Measurements from ENCODE around the gene ENTPD3. TPM values are rescaled to one million over a fixed set of nuclear protein-coding genes. Genes with fewer than 3 reads are reported as not detected.
"Not testable (repeated sequence)": the region's sequence is repeated elsewhere in the genome, so short reads cannot be mapped to it uniquely, and the experiment has no call there.

ENTPD3 gene
- total RNA-seq, 1 experiment from 2014 or later: not detected

- intact Hi-C loops (cut with micrococcal nuclease; ENCODE audit: unreplicated experiment): no loop called here
- Histone ChIP-seq H3K36me3 (ENCODE audit: control insufficient read depth, insufficient read depth, low read length) (no peaks in the 10 kb centered on the region; the same call in 1 of the 2 replicates), H3K27me3 (replicated peaks; ENCODE audit: control insufficient read depth, insufficient read depth, low read length) (no peaks in the 10 kb centered on the region), H3K4me1 (peaks cover 8% of the 10 kb centered on the region), H3K9me3 (no peaks in the 10 kb centered on the region), H3K4me3 (ENCODE audit: low read depth, low read length) (peak overlapping the region; percentile 70)
- ChIA-PET POLR2A (interaction anchor here (0.6 to 1.4 kb wide), 7 partner anchors 9 to 1674 kb away, joined by 3 to 17 read pairs (median 5); partner anchors contain the start of genes ZNF619, ZNF620 and ZNF621), CTCF (no interaction called here)
- no peak for TF ChIP-seq CTCF (IDR thresholded peaks at IDR 0.05; ENCODE audit: insufficient read depth in 1 of 2, low read depth in 1 of 2, low read length in 1 of 2, severe bottlenecking in 1 of 2, unreplicated experiment in 1 of 2)
- DNase-seq: no peak
- H3K36me3 Mint-ChIP-seq (ENCODE audit: insufficient read depth, unreplicated experiment): peaks cover 48% of the 10 kb centered on the region
- H3K9me3 Mint-ChIP-seq (ENCODE audit: unreplicated experiment): no peaks in the 10 kb centered on the region
- BruUV-seq (replicated peaks): TSS peak; percentile 91
- no peaks in the 10 kb centered on the region for H3K27me3 Mint-ChIP-seq (ENCODE audit: insufficient read depth, unreplicated experiment)
- H3K4me3 Mint-ChIP-seq (ENCODE audit: unreplicated experiment): peak overlapping the region; percentile 81
- peak overlapping the region; percentile 89 for H3K27ac Mint-ChIP-seq (ENCODE audit: unreplicated experiment)
- H3K4me1 Mint-ChIP-seq (ENCODE audit: low read depth, unreplicated experiment): peaks cover 13% of the 10 kb centered on the region
Observed at GRCh38 chr3:40456279-40456939, 69.4 kb downstream of the ENTPD3 start.

GRCh38 chr3:40456940-40457823, 70.2 kb downstream of the ENTPD3 start, which contains the start of gene RPL14:
Gene RPL14 (plus strand): TSS chr3:40457339. CDS start chr3:40457472, 133 bp downstream.
- Histone ChIP-seq H3K9me3 (no peaks in the 10 kb centered on the region), H3K36me3 (ENCODE audit: control insufficient read depth, insufficient read depth, low read length) (no peaks in the 10 kb centered on the region), H3K27me3 (replicated peaks; ENCODE audit: control insufficient read depth, insufficient read depth, low read length) (no peaks in the 10 kb centered on the region), H3K4me1 (peaks cover 8% of the 10 kb centered on the region), H3K4me3 (ENCODE audit: low read depth, low read length) (peak within 1 kb of the TSS; percentile 70)
- peak within 1 kb of the TSS; percentile 89 for H3K27ac Mint-ChIP-seq (ENCODE audit: unreplicated experiment)
- CTCF ChIA-PET: interaction anchor here (0.5 to 0.6 kb wide), 2 partner anchors 148 to 742 kb away, joined by 4 to 5 read pairs; partner anchors contain the start of genes CTNNB1 and EIF1B
- no peaks in the 10 kb centered on the region for H3K9me3 Mint-ChIP-seq (ENCODE audit: unreplicated experiment)
- peaks cover 10% of the 10 kb centered on the region for H3K4me1 Mint-ChIP-seq (ENCODE audit: low read depth, unreplicated experiment)
- H3K27me3 Mint-ChIP-seq (ENCODE audit: insufficient read depth, unreplicated experiment): no peaks in the 10 kb centered on the region
- H3K4me3 Mint-ChIP-seq (ENCODE audit: unreplicated experiment): peak within 1 kb of the TSS; percentile 81
- TF ChIP-seq CTCF (IDR thresholded peaks at IDR 0.05; ENCODE audit: insufficient read depth in 1 of 2, low read depth in 1 of 2, low read length in 1 of 2, severe bottlenecking in 1 of 2, unreplicated experiment in 1 of 2): no peak
- POLR2A ChIA-PET: interaction anchor here (0.6 to 1.4 kb wide), 7 partner anchors 8 to 1673 kb away, joined by 3 to 17 read pairs (median 5); partner anchors contain the start of genes ZNF619, ZNF620 and ZNF621
- DNase-seq: peak; percentile 93 to 94
- intact Hi-C loops (cut with micrococcal nuclease; ENCODE audit: unreplicated experiment): loop anchor here (1.0 kb wide), 1 partner anchor 130 kb away; no protein-coding TSS in a partner anchor
- H3K36me3 Mint-ChIP-seq (ENCODE audit: insufficient read depth, unreplicated experiment): peaks cover 56% of the 10 kb centered on the region
- no TSS peak for BruUV-seq (replicated peaks)

GRCh38 chr3:40458473-40458872, 71.5 kb downstream of the ENTPD3 start:
- intact Hi-C loops (cut with micrococcal nuclease; ENCODE audit: unreplicated experiment): no loop called here
- no peak for DNase-seq
- H3K36me3 ChIP-seq (ENCODE audit: control insufficient read depth, insufficient read depth, low read length): no peaks in the 10 kb centered on the region
- H3K27me3 Mint-ChIP-seq (ENCODE audit: insufficient read depth, unreplicated experiment): no peaks in the 10 kb centered on the region
- peaks cover 69% of the 10 kb centered on the region for H3K36me3 Mint-ChIP-seq (ENCODE audit: insufficient read depth, unreplicated experiment)
- POLR2A ChIA-PET: no interaction called here
- no peaks in the 10 kb centered on the region for H3K9me3 ChIP-seq
- H3K4me3 ChIP-seq (ENCODE audit: low read depth, low read length): peak overlapping the region; percentile 70
- H3K9me3 Mint-ChIP-seq (ENCODE audit: unreplicated experiment): no peaks in the 10 kb centered on the region
- CTCF ChIA-PET: no interaction called here
- H3K4me1 ChIP-seq: peaks cover 8% of the 10 kb centered on the region
- H3K27ac Mint-ChIP-seq (ENCODE audit: unreplicated experiment): no peak overlapping the region
- no peaks in the 10 kb centered on the region for H3K27me3 ChIP-seq (replicated peaks; ENCODE audit: control insufficient read depth, insufficient read depth, low read length)
- TF ChIP-seq CTCF (IDR thresholded peaks at IDR 0.05; ENCODE audit: insufficient read depth in 1 of 2, low read depth in 1 of 2, low read length in 1 of 2, severe bottlenecking in 1 of 2, unreplicated experiment in 1 of 2): no peak
- H3K4me3 Mint-ChIP-seq (ENCODE audit: unreplicated experiment): peak overlapping the region; percentile 81
- peaks cover 3% of the 10 kb centered on the region for H3K4me1 Mint-ChIP-seq (ENCODE audit: low read depth, unreplicated experiment)
- no TSS peak for BruUV-seq (replicated peaks)

DNA sequence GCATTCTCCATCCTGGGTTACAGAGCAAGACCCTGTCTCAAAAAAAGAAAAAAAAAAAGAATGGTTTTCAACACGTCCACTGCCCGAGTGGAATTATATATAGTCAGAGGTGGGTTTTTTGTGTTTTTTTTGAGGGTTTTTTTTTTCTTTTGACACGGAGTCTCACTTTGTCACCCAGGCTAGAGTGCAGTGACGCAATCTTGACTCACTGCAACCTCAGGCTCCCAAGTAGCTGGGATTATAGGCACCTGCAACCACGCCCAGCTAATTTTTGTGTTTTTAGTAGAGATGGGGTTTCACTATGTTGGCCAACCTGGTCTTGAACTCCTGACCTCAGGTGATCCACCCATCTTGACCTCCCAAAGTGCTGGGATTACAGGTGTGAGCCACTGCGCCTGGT, 73.5 kb downstream of the ENTPD3 start:
- H3K4me3 Mint-ChIP-seq (ENCODE audit: unreplicated experiment); H3K27ac Mint-ChIP-seq (ENCODE audit: unreplicated experiment); H3K27me3 Mint-ChIP-seq (ENCODE audit: insufficient read depth, unreplicated experiment); CTCF ChIA-PET; DNase-seq; H3K9me3 Mint-ChIP-seq (ENCODE audit: unreplicated experiment); intact Hi-C loops (cut with micrococcal nuclease; ENCODE audit: unreplicated experiment); H3K9me3 ChIP-seq; H3K36me3 ChIP-seq (ENCODE audit: control insufficient read depth, insufficient read depth, low read length); H3K27me3 ChIP-seq (replicated peaks; ENCODE audit: control insufficient read depth, insufficient read depth, low read length); H3K4me1 ChIP-seq; BruUV-seq (replicated peaks); H3K4me3 ChIP-seq (ENCODE audit: low read depth, low read length); H3K4me1 Mint-ChIP-seq (ENCODE audit: low read depth, unreplicated experiment): not testable (repeated sequence)
- POLR2A ChIA-PET: interaction anchor here (0.7 kb wide), 1 partner anchor 1709 kb away, joined by 3 read pairs; no protein-coding TSS in a partner anchor
- H3K36me3 Mint-ChIP-seq (ENCODE audit: insufficient read depth, unreplicated experiment): peaks cover 87% of the 10 kb centered on the region

Data from Caco-2 (cell line).